ENCODE data around the gene FXYD3. TPM values are rescaled to one million over a fixed set of nuclear protein-coding genes. Genes with fewer than 3 reads are reported as not detected.
A peak's percentile ranks its signal among the peaks of the same experiment; 100 is the strongest.

The FXYD3 gene
- total RNA-seq, 1 experiment from 2014 or later: 17.4 TPM

- no TSS peak for BruUV-seq (replicated peaks)
- Histone ChIP-seq H3K9ac (ENCODE audit: low read length) (peak overlapping the region; percentile 56), H3K36me3 (ENCODE audit: control insufficient read depth in 1 of 2, insufficient read depth in 2 of 2, low read length in 2 of 2) (no peaks in the 10 kb centered on the region), H3K9me3 (ENCODE audit: control insufficient read depth in 1 of 2, insufficient read depth in 1 of 2, low read depth in 1 of 2, low read length in 2 of 2) (no peaks in the 10 kb centered on the region), H3K27me3 (ENCODE audit: insufficient read depth, low read length) (no peaks in the 10 kb centered on the region), H3K27ac (ENCODE audit: low read depth, low read length) (peak overlapping the region; percentile 32; the same call in 1 of the 2 replicates), H3K9me2 (ENCODE audit: insufficient read depth) (no peaks in the 10 kb centered on the region), H3K4me3 (replicated peaks in 1 of 2; ENCODE audit: low read depth in 1 of 2, low read length in 2 of 2) (peak overlapping the region; percentile 49 to 66), H4K20me1 (ENCODE audit: insufficient read depth) (no peaks in the 10 kb centered on the region), H3K4me1 (ENCODE audit: control insufficient read depth in 1 of 2, insufficient read depth in 2 of 2, low read length in 2 of 2) (peaks cover 22 to 35% of the 10 kb centered on the region in 2 experiments), H3K4me2 (ENCODE audit: low read length) (peak overlapping the region; percentile 95), H2AFZ (ENCODE audit: low read depth, low read length, poor library complexity, severe bottlenecking) (no peak overlapping the region), H3K79me2 (ENCODE audit: insufficient read depth, low read length) (no peaks in the 10 kb centered on the region)
- no peak for TF ChIP-seq SIN3A (IDR thresholded peaks at IDR 0.05; ENCODE audit: low read depth)
- TF ChIP-seq ZBTB33 (IDR thresholded peaks at IDR 0.05; ENCODE audit: extremely low read depth, insufficient replicate concordance, low read length): no peak
- no peak for TF ChIP-seq JUND (IDR thresholded peaks at IDR 0.05)
- TF ChIP-seq POLR2AphosphoS5 (IDR thresholded peaks at IDR 0.05; ENCODE audit: low read depth, low read length): peak; percentile 14; the same call in 1 of the 2 replicates
- no peak for TF ChIP-seq ZNF274 (IDR thresholded peaks at IDR 0.05; ENCODE audit: low read depth, low read length)
- TF ChIP-seq CTCF (IDR thresholded peaks at IDR 0.05 in 2 of 3, conservative IDR thresholded peaks at IDR 0.05 in 1 of 3; ENCODE audit: borderline replicate concordance in 1 of 3, insufficient read depth in 1 of 3, low read depth in 2 of 3, low read length in 2 of 3): peak; percentile 44 to 47 (median 46); a peak in 4 of 6 replicates
- peak; percentile 72 for TF ChIP-seq RAD21 (IDR thresholded peaks at IDR 0.05; ENCODE audit: low read depth)
- TF ChIP-seq EZH2phosphoT487 (IDR thresholded peaks at IDR 0.05; ENCODE audit: borderline replicate concordance): no peak
- TF ChIP-seq TCF7L2 (IDR thresholded peaks at IDR 0.05; ENCODE audit: borderline replicate concordance, extremely low read depth, insufficient read depth, insufficient read length): no peak
- intact Hi-C loops (cut with micrococcal nuclease): no loop called here
- DNase-seq (ENCODE audit: low read depth, low spot score): peak; percentile 83
- POLR2A ChIA-PET: interaction anchor here (0.7 to 1.6 kb wide), 9 partner anchors 11 to 507 kb away, joined by 3 to 12 read pairs (median 3); partner anchors contain the start of gene COX6B1
- RAD21 ChIA-PET (ENCODE audit: low non-redundant PET in 1 of 2, low total read pairs in 2 of 2, uncharacterized antibody in 2 of 2, unreplicated experiment in 2 of 2): interaction anchor here (0.6 to 2.3 kb wide), 8 partner anchors 20 to 97 kb away, joined by 3 to 25 read pairs (median 5); no protein-coding TSS in a partner anchor
- ATAC-seq: peak; percentile 85
- CTCF ChIA-PET: interaction anchor here (0.6 to 2.7 kb wide), 23 partner anchors 11 to 303 kb away, joined by 3 to 46 read pairs (median 4); partner anchors contain the start of genes FXYD3 and FXYD5
Observed at GRCh38 chr19:35140962-35141836, 25.6 kb downstream of the FXYD3 start.

Measured in HCT116 (cell line).